Mucosa of descending colon (tissue), 3 donors: ENCODE results near the gene ADGRG6. TPM values are rescaled to one million over a fixed set of nuclear protein-coding genes. Genes with fewer than 3 reads are reported as not detected.
A peak's percentile ranks its signal among the peaks of the same experiment; 100 is the strongest.

ENCODE experiments used
- ATAC-seq: fragments of 200-7000 bp; cut with Tn5 transposase; one replicate; pipeline ENCODE4 v1.9.1; 2020; ENCODE audit warnings: mild to moderate bottlenecking, moderate library complexity
- DNase-seq, 3 donors: peaks; one replicate each; pipeline ENCODE4 v3.0.0-alpha.2; 2020
- H3K36me3 ChIP-seq: fragments of 200-600 bp; one replicate; pipeline ENCODE4 v1.8.0; 2021; ENCODE audit warnings: low read depth, mild to moderate bottlenecking
- H3K4me1 ChIP-seq: fragments of 200-600 bp; one replicate; pipeline ENCODE4 v1.8.0; 2021; ENCODE audit warnings: low read depth, mild to moderate bottlenecking
- H3K4me3 ChIP-seq: fragments of 200-600 bp; one replicate; pipeline ENCODE4 v1.8.0; 2021; ENCODE audit warnings: mild to moderate bottlenecking
- H3K9me3 ChIP-seq: fragments of 200-600 bp; one replicate; pipeline ENCODE4 v1.8.0; 2021; ENCODE audit warnings: mild to moderate bottlenecking
- intact Hi-C, 2 donors: fragments of 100-400 bp; cut with DNase I in 1 of 2; cut with micrococcal nuclease in 1 of 2; formaldehyde crosslinking; loops; one replicate each; pipeline versions ENCODE4 v1.11.0 to v1.11.1; 2022; cut with DNase I, micrococcal nuclease
- total RNA-seq, 3 donors: library from RNA; stranded (reverse); fragmentation: NEBNext Ultra II Directional in 2 of 3; extraction: Animal tissue kit (Norgen Biotek cat#: 25700) in 2 of 3; gene quantifications; one replicate each; pipeline versions ENCODE4 v1.2.1 to v1.2.4, GENCODE V29; 2021 to 2023
- TF ChIP-seq, protein P1 (sequence below): fragments of 200-600 bp; IDR thresholded peaks from one replicate; pipeline ENCODE4 v1.8.0; 2022; ENCODE audit warnings: antibody characterized with exemption, mild to moderate bottlenecking
- donor health status: DM: no; HTN: no; CAD: no; lungs with moderate emphysema.
- donor health status: DM: no; HTN: no; CAD: no.
- donor health status: DM: no; HTN: yes; CAD: no.

Gene ADGRG6
- total RNA-seq, 3 donors from 2014 or later: 14.1 to 17.6 (median 17.1) TPM

- intact Hi-C loops: no loop called here
- Histone ChIP-seq H3K4me1 (no peaks in the 10 kb centered on the region), H3K9me3 (no peaks in the 10 kb centered on the region), H3K36me3 (no peaks in the 10 kb centered on the region), H3K4me3 (no peak overlapping the region)
- ATAC-seq (peak; percentile 40), DNase-seq (peak in 1 of 3 donors; percentile 27)
- TF ChIP-seq, protein P1, sequence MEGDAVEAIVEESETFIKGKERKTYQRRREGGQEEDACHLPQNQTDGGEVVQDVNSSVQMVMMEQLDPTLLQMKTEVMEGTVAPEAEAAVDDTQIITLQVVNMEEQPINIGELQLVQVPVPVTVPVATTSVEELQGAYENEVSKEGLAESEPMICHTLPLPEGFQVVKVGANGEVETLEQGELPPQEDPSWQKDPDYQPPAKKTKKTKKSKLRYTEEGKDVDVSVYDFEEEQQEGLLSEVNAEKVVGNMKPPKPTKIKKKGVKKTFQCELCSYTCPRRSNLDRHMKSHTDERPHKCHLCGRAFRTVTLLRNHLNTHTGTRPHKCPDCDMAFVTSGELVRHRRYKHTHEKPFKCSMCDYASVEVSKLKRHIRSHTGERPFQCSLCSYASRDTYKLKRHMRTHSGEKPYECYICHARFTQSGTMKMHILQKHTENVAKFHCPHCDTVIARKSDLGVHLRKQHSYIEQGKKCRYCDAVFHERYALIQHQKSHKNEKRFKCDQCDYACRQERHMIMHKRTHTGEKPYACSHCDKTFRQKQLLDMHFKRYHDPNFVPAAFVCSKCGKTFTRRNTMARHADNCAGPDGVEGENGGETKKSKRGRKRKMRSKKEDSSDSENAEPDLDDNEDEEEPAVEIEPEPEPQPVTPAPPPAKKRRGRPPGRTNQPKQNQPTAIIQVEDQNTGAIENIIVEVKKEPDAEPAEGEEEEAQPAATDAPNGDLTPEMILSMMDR: no peak
Measured at GRCh38 chr6:142406131-142406530, 104.3 kb downstream of the ADGRG6 start.

DNA sequence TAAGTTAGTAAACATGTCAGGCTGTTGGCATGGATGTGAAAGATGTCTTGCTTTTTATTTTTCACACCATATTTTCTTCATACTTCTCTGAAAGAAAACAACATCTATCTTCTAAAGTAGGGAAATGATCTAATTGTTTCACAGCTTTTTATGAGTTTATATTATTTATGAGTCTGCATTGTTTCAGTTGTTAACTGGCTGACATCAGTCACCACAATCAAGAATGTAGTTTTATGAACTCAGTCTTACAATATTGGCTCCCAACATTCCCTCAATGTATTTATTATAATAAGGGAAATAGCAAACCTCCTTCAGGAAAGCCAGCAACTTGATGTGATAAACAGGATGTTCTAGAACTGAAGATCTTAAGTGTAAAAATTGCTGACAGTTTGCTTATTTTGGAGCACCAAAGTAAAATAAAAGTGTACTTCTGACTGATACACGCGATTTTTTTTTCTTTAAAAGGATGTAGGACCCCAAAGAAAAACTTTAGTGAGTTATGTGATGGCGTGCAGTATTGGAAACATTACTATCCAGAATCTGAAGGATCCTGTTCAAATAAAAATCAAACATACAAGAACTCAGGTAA is 106.0 kb downstream of the ADGRG6 start:
- Histone ChIP-seq H3K4me3 (no peak overlapping the region), H3K4me1 (no peaks in the 10 kb centered on the region), H3K9me3 (no peaks in the 10 kb centered on the region), H3K36me3 (no peaks in the 10 kb centered on the region)
- TF ChIP-seq, protein P1: no peak
- ATAC-seq (no peak), DNase-seq (no peak)
- intact Hi-C loops: no loop called here

- no peaks in the 10 kb centered on the region for H3K36me3 ChIP-seq
- H3K4me3 ChIP-seq: no peak overlapping the region
- intact Hi-C loops: no loop called here
- DNase-seq (no peak), ATAC-seq (no peak)
- H3K4me1 ChIP-seq: no peaks in the 10 kb centered on the region
- H3K9me3 ChIP-seq: no peaks in the 10 kb centered on the region
- TF ChIP-seq, protein P1: no peak
Measured at GRCh38 chr6:142408409-142408808, 106.6 kb downstream of the ADGRG6 start.

GRCh38 chr6:142409794-142410193 is 108.0 kb downstream of the ADGRG6 start:
- H3K9me3 ChIP-seq: no peaks in the 10 kb centered on the region
- H3K4me3 ChIP-seq: no peak overlapping the region
- no peaks in the 10 kb centered on the region for H3K36me3 ChIP-seq
- H3K4me1 ChIP-seq: no peaks in the 10 kb centered on the region
- TF ChIP-seq, protein P1: no peak
- intact Hi-C loops: no loop called here
- ATAC-seq (no peak), DNase-seq (no peak)

GRCh38 chr6:142411145-142411544 is 109.3 kb downstream of the ADGRG6 start:
- no peak for DNase-seq
- no peak for ATAC-seq
- intact Hi-C loops: no loop called here
- no peaks in the 10 kb centered on the region for H3K4me1 ChIP-seq
- TF ChIP-seq, protein P1: no peak
- H3K36me3 ChIP-seq: no peaks in the 10 kb centered on the region
- H3K4me3 ChIP-seq: no peak overlapping the region
- no peaks in the 10 kb centered on the region for H3K9me3 ChIP-seq

DNA sequence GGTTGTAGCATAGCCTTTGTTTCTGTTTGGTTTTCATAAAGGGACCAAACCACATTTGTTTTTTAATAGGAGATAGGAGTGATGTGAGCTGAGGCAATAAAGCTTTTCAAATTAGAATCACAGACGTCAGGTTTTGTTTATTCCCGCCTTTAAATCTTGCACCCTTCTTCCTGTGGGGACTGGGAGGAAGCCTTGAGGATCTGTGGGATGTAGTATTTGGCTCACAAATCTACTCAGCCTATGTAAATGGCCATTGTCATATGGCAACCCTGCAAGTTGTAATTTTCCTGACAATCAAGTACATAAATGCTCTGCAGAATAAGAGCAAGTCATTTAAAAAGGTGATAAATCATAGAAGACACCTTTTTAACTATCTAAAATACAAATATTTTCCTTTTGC is 110.4 kb downstream of the ADGRG6 start:
- Histone ChIP-seq H3K9me3 (no peaks in the 10 kb centered on the region), H3K4me3 (no peak overlapping the region), H3K4me1 (no peaks in the 10 kb centered on the region), H3K36me3 (no peaks in the 10 kb centered on the region)
- DNase-seq (no peak), ATAC-seq (no peak)
- TF ChIP-seq, protein P1: no peak
- intact Hi-C loops: no loop called here
